GM21526 (cell line): Measurements from ENCODE around the gene APC2.
"Not testable (repeated sequence)": the region's sequence is repeated elsewhere in the genome, so short reads cannot be mapped to it uniquely, and the experiment has no call there.

ENCODE experiments used
- ATAC-seq: cut with Tn5 transposase; IDR thresholded peaks from one replicate; pipeline ENCODE4 v1.9.1; 2021; ENCODE audit warnings: moderate library complexity; ENCODE audit not compliant: unreplicated experiment, low FRiP score

APC2 gene

DNA sequence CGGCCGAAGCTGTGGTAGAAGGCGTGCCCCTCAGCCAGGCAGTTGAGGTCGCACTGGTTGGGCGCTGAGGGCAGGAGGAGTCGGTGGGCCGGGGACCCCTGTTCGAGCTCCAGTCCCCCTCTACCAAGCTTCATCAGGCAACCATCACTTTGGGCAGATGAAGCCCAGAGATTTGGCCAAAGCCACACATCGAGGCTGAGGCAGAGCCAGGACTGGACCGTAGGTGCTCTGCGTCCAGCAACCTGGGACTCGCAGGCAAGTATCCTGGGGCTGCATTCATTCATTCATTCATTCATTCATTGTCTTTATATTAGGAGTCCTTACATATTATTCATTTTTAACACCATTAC, 58.6 kb downstream of the APC2 start:
- no peak for ATAC-seq

DNA sequence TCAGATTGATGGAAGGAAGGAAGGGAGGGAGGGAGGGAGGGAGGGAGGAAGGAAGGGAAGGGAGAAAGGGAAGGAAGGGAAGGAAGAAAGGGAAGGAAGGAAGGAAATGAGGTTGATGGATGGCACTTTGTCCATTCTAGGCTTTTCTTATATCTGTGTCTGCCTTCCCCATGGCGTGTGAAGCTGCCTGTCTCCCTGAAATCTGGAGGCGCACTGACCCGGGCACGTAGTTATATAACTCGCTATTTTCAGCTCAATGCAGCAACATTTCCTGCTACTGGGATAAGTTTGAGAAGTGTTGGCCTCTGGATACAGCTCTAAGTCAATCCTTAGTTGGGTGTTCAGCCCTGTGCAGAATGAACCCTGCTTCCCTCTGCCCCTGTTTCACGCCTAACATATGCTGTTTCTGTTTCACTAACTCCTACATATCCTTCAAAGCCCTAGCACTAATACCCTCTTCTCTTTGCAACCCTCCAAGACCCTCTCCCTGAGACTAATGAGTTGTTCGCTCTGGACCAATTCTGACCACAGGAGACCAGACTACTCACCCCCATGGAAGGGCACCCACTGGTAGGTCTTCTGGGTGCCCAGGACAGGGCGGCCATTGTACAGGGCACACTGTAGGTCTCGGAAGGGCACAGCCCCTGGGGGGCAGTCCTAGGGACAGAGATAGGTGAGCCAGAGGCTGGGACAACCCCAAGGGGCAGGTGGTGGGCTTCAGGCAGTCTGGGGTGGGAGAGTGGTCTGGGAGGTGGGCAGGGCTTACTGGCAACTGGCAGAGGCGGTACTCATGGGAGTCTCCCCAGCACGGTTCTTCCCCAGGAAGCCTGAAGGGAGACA, 59.9 kb downstream of the APC2 start:
- no peak for ATAC-seq

DNA sequence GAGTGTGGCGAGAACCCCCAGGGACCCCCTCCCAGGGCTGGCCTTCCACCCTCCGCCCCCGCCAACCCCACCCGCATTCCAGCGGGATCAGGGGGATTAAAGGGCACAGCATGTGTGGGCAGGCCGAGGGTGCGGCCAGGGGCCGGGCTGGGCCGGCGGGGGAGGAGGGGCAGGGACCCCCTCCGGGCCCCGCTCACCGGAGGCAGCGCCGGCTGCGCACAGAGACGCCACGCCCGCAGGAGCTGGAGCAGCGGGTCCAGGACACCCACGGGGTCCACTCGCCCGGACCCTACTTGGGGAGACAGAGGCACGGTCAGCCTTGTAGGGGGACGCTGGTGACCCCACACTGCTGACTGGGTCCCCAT, 60.5 kb downstream of the APC2 start:
- ATAC-seq: no peak

DNA sequence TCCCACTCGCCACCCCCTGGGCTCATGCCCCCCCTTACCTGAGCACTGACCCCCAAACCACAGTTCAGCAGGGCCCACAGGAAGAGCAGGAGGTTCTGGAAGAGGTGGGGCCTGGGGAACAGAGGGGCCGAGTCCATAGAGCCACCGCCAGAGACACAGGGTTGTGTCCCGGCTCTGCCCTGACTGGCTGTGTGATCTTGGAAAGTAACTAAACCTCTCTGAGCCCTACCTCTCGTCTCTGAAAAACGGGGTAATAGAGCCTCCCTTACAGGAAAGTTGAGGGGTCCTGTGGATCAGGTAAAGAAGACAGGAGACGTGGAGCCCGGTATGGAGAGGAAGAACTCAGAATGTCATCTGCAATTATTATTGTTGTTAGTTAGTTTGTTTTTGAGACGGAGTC, 60.9 kb downstream of the APC2 start:
- ATAC-seq: no peak

DNA sequence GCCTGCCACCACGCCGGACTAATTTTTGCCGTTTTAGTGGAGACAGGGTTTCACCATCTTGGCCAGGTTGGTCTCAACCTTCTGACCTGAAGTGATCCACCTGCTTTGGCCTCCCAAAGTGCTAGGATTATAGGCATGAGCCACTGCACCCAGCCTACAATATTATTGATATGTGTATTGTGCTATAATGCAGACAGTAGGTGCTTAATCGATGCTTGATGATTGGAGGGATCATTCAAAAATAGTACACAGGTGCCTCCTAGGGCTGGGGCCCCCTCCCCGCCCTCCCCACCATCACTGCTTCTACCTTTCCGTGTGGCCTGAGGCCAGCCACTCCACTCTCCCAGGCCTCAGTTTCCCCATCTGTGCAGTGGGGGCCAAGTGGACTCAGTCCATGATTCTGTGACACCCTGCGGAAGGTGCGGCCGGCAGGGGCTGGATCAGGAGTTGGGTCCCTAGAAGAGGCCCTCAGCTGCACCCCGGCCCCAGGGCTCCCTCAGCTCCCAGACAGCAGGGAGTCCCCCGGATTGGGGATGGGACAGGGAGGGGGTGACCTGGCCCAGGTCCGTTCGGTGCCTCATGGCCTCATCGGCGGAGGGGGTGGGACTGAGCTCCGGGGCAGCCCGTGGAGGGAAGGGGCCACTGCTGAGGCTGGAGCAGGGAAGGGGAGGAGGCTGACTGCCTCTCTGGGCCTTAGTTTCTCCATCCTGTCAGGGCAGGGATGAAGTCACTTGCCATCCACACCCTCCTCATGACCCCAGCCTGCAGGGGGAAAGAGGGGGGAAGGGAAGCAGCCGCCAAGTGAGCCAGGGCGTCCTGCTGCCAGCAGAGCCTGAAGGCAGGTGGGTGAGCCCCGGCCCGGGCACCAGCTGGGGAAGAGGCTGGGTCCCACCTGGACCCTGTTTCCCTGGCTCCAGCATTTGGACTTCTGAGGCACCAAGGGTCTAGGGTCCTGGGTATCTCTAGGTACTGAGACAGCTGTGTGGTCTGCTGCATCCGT, 61.7 kb downstream of the APC2 start:
- ATAC-seq: no peak

DNA sequence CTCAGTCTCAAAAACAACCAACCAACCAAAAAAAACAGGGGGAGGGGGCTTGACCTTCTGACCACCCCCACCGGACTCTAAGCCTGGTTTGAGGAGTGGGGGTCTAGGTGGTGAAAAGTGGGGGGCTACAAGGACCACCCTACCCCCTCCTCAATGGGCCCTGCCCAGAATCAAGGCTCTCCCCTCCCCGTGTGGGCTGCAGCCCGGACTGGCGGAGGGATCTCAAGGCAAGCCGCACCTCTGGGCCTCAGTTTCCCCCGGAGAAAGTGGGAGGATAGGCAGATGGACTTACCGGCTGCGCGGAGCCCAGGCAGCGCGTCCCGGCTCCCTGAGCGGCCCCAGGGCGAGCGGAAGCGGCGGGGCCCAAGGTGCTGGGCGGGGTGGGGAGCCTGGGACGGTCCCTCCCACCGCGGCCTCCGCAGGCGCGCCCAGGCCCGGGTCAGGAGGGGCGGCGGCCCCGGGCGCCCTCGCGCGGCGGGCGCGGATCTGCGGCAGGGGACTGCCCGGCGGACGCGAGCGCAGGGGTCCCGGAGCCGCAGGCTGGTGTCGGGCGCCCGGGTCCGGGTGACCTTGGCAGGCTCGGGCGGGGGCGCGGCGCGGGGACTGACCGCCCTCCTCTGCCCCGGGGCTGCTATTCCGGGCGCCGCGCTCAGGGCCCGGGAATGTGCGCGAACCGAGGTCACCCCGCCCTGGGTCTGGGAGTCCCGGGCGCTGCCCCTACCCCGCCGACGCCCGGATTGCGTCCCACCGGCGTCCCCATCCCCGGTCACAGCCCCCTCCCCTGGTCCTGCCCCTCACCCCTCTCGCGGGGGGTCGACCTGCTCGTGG, 63.0 kb downstream of the APC2 start, which contains the start of gene ADAMTSL5:
TSS of gene ADAMTSL5 (minus strand) at position 349 of the 828 bp plus-strand sequence. CDS start 2,076 bp downstream, outside the sequence.
- no peak for ATAC-seq

DNA sequence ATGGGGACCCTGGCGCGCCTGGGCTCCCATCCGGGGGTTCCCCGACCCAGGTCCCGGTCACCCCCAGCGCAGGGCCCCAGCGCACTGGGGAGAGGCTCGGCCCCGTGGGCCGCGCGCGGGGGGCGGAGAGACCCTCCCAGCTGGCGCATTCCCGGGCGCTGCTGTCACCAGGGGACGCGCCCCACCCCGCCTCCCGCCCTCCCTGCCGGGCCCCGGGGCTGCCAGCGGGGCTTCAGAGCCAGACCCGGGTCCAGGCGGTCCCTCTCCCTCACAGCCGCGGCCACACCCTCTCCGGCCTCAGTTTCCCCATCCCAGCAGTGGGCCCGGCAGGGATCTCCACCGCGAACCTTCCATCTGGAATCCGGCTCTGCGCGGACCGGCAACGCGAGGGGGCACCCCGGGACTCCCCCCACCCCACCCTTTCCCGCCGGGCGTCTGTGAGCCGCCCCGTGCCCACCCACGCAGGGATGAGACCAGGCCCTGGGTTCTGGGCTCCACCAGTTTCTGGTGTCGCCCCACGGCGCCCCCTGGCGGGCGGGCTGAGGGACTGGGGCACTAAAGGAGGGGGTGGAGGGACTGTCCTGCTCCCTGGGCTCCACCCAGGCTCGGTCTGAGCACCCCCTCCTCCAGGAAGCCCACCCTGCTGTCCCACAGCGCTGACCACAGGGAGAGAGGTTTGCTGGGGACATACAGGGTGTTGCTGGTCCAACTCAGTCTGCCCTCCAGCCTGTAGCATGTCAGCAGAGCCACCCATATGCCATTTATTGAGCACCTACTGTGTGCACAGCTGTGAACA, 63.8 kb downstream of the APC2 start:
- ATAC-seq: no peak

DNA sequence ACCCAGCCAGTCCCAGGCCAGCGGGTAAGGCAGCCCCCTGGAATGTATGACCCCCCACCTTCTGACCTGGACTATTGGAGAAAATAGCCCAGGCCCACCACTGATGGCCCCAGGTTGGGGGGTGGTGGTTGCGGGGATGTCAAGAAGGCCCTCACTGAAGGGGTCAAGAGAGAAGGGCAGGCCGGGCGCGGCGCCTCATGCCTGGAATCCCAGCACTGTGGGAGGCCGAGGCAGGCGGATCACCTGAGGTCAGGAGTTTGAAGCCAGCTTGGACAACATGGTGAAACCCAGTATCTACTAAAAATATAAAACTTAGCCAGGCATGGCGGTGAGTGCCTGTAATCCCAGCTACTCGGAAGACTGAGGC, 64.4 kb downstream of the APC2 start:
- no peak for ATAC-seq

DNA sequence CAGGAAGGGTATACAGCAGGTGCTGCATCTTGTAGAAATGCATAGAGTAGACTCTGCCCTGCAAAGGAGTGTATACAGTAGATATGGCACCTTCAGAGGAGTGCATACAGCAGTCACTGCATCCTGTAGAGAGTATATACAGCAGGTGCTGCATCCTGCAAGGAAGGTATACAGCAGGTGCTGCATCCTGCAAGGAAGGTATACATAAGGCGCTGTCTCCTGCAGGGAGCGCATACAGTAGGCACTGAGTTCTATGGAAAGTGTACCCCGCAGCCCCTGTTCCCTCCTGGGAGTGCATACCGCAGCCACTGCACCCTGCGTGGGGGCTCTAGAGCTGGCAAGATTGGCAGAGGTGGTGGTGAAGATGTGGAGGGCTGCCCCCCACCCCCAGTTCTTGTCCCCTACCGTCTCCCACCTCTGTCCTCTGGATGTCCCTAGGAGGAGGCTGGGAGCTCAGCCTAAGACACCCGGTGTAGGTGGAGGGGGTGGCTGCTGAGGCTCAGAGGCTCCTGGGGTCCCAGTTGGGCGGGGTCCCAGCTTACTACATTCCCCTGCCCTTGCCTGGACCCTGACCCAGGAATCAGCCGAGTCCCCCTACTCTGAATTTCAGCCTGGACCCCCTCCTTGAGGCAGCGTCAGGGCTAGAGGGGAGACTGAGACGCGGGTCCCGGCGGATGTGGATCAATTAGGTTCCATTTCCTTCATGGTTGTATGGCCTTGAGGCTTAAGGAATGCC, 65.2 kb downstream of the APC2 start:
- no peak for ATAC-seq

DNA sequence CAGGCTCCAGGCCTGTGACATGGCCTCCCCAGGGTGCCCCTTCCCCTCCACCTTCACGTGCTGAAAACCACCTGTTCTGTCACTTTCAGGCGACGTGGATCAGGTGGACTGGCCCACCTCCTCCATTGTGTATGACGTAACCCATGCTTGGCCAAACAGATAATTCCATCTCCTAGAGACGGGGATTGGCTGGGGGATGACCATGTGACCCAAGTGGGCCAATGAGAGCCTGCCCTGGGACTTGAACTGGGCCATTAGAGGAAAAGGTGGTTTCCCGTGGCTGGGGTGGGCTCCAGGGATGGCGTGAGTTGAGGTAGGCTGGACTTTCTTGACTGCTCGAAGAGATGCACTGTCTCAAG, 66.5 kb downstream of the APC2 start:
- ATAC-seq: no peak

DNA sequence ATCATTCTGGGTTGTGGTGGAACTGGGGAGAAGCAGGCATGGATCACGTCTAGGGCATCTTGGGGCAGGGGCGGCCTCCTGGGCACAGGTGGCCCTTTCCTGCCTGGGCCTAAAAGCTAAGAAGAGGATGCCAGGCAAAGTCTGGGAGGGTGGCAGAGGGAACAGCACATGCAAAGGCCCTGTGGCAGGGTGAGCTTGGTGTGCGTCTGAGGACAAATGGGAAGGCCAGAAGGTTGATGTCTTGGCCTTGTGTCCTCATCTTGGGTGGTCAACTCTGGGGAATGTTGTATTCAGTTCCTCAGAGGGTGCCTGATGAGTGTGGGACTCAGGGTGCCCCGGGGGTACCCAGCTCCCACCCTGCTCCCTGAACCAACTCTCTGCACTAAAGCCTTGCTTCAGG, 68.5 kb downstream of the APC2 start:
- no peak for ATAC-seq

DNA sequence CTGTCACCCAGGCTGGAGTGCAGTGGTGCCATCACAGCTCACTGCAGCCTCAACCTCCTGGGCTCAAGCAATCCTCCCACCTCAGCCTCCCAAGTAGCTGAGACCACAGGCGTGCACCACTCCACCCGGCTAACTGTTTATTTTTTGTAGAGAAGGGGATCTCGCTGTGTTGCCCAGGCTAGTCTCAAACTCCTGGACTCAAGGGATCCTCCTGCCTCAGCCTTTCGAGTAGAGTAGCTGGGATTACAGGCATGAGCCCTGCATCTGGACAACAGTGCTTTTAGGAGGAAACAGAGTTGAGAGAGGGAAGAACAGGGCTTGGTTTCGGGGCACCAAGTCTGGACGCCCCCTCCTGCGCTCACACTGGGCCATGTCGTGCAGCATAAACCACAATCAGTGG, 69.9 kb downstream of the APC2 start:
- not testable (repeated sequence) for ATAC-seq

DNA sequence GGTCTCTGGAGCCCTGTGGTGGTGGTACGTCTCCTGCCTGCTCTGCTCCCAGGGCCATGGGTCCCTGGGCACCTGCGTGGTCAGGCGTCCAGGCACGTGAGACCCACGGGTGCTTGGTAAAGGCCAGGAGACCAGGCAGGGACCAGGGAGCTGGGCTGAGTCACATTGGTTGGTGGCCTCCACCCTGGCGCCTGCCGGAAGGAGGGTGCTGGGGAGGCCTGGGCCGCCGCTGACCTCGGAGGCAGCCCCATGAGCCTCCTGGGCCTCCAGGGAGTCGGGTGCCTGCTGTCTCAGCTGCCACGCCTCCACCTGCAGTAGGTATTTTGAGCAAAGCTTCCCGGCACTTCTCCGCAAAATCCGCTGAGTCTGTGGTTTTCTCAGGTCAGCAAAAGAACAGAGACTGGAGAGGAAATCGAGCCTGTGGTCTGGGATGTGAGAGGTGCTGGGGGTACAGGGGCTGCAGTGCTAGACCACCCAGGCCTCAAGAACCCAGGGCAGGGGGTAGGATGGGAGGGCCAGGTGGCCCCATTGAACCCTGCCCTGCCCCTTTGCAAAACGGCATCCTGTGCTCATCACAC, 70.4 kb downstream of the APC2 start:
- ATAC-seq: no peak

DNA sequence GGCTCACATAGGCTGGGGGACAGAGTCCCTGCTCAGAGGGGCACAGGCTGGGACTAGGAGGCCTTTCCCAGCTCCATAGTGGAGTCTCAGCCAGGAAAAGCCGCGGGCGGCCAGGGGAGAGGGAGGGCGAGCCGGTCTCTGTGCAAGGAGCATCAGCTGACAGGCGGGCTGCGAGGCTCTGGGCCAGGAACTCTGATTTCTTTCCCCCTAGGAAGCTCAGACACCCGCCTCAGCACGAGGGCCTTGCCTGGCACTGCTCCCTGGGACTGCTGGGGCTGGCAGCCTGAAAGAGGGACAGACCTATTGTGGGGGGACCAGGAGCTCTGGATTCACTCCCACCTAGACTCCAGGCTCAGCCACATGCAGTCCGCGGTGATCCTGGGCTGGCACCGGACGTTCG, 71.7 kb downstream of the APC2 start:
- no peak for ATAC-seq

DNA sequence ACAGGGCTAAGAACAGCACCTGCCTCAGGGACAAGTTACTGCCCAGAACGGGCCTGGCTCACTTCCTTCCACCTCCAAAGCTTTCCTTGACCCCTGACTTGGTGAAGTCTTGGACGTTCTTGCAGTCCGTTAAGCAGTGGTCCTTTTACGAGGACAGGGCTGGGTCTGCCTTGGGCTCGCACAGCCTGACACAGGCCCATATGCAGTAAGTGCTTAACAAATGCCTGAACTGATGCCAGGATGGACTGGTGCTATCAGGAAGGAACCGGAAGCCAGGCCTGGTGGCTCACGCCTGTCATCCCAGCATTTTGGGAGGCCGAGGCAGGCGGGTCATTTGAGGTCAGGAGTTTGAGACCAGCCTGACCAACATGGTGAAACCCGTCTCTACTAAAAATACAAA, 72.1 kb downstream of the APC2 start:
- ATAC-seq: no peak

DNA sequence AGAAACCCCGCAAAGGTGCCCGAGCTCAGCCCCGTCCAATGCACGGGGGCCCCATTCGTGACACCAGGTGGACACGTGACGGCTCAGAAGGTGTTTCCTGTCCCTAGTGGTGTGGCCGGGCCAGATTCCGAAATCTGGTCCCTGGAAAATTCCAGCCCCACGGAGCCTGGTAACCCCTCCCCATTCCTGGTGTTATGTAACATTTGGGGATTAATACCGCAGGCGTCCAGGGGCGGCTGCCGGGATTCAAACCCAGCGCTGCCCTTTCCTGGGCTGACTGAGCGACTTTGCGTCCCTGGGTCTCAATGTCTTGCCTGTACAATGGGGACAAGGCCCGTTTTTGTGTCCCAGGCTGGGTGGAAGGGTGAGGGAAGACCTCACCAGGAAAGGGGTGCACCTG, 72.9 kb downstream of the APC2 start:
- no peak for ATAC-seq
